ENCODE results near the gene FABP1. TPM values are rescaled to one million over a fixed set of nuclear protein-coding genes. Genes with fewer than 3 reads are reported as not detected.

FABP1 gene
- total and polyA plus RNA-seq, 2 of the 4 experiments (the other 2 are of a cell fraction) = not detected

- H4K5ac ChIP-seq (ENCODE audit: low read depth, low read length) = no peak overlapping the region
- no peaks in the 10 kb centered on the region for H3K9me1 ChIP-seq (ENCODE audit: insufficient read depth, low read length)
- H3K4me3 ChIP-seq (ENCODE audit: insufficient read depth, low read depth, low read length) = no peak overlapping the region
- H3K14ac ChIP-seq (replicated peaks; ENCODE audit: low read depth, low read length) = no peak overlapping the region
- H4K8ac ChIP-seq (ENCODE audit: low read depth in 2 of 2, low read length in 2 of 2) = no peak overlapping the region
- H4K20me1 ChIP-seq (ENCODE audit: insufficient read depth, low read length) = no peaks in the 10 kb centered on the region
- H3K36me3 ChIP-seq (ENCODE audit: control insufficient read depth, insufficient read depth, low read length) = no peaks in the 10 kb centered on the region
- no peak overlapping the region for H3K56ac ChIP-seq (ENCODE audit: extremely low read depth, insufficient read depth, low read length)
- POLR2A ChIA-PET (ENCODE audit: unreplicated experiment) = no interaction called here
- no peak overlapping the region for H3K23ac ChIP-seq (ENCODE audit: low read depth, low read length)
- no peak overlapping the region for H3K9ac ChIP-seq (ENCODE audit: low read depth, low read length)
- no peak for ATAC-seq (ENCODE audit: low read depth)
- WGBS, 2 experiments (ENCODE audit: extremely low coverage in 2 of 2, insufficient read length in 1 of 2) = 40% methylated on average over 1 of the region's 1 CpG; no CpG with 5 or more reads in 1 of the 2 experiments
- no peak overlapping the region for H3K4me2 ChIP-seq (ENCODE audit: low read depth, low read length)
- H2AK9ac ChIP-seq (replicated peaks; ENCODE audit: low read depth, low read length, poor library complexity) = no peak overlapping the region
- in situ Hi-C loops (cut with MboI; ENCODE audit: low sequenced_read_pairs) (no loop called here), dilution Hi-C loops (cut with HindIII; ENCODE audit: low sequenced_read_pairs, unreplicated experiment) (no loop called here), intact Hi-C loops (cut with micrococcal nuclease) (no loop called here)
- H2BK15ac ChIP-seq (ENCODE audit: low read depth, low read length) = no peak overlapping the region
- no peak overlapping the region for H4K91ac ChIP-seq (ENCODE audit: insufficient read depth, low read depth, low read length)
- no peak for DNase-seq
- H3K4ac ChIP-seq (ENCODE audit: low read depth, low read length) = no peak overlapping the region
- no peak overlapping the region for H2BK20ac ChIP-seq (ENCODE audit: low read depth, low read length)
- no peaks in the 10 kb centered on the region for H3K27me3 ChIP-seq (ENCODE audit: control insufficient read depth, insufficient read depth, low read length)
- TF ChIP-seq MAZ (IDR thresholded peaks at IDR 0.05; ENCODE audit: borderline replicate concordance, low read depth, low read length) (no peak), MXI1 (IDR thresholded peaks at IDR 0.05; ENCODE audit: borderline replicate concordance, low read depth, low read length) (no peak), RCOR1 (IDR thresholded peaks at IDR 0.05; ENCODE audit: insufficient replicate concordance, low read length) (no peak), SMC3 (IDR thresholded peaks at IDR 0.05; ENCODE audit: low read depth, low read length) (no peak), NFE2L2 (IDR thresholded peaks at IDR 0.05; ENCODE audit: low read depth, low read length) (no peak), BHLHE40 (IDR thresholded peaks at IDR 0.05; ENCODE audit: low read depth, low read length) (no peak), CEBPB (IDR thresholded peaks at IDR 0.05; ENCODE audit: low read depth, low read length) (no peak), RFX5 (IDR thresholded peaks at IDR 0.05; ENCODE audit: low read depth, low read length) (no peak), ELK1 (IDR thresholded peaks at IDR 0.05; ENCODE audit: borderline replicate concordance, low read depth, low read length) (no peak), POLR2A (IDR thresholded peaks at IDR 0.05; ENCODE audit: low read depth, low read length) (no peak), RAD21 (IDR thresholded peaks at IDR 0.05; ENCODE audit: low read length) (no peak), FOS (IDR thresholded peaks at IDR 0.05; ENCODE audit: low read depth, low read length) (no peak), USF2 (IDR thresholded peaks at IDR 0.05; ENCODE audit: low read depth, low read length) (no peak)
- no peaks in the 10 kb centered on the region for H3K4me1 ChIP-seq (ENCODE audit: control insufficient read depth, insufficient read depth, low read length)
- H2BK120ac ChIP-seq (ENCODE audit: low read depth, low read length) = no peak overlapping the region
- no peak overlapping the region for H2AFZ ChIP-seq (replicated peaks; ENCODE audit: low read length, poor library complexity)
- no peak overlapping the region for H3K18ac ChIP-seq (ENCODE audit: low read depth, low read length)
- BruUV-seq (replicated peaks) = no TSS peak
- no peaks in the 10 kb centered on the region for H3K79me1 ChIP-seq (ENCODE audit: low read depth in 1 of 2, low read length in 2 of 2)
- no peak overlapping the region for H2BK5ac ChIP-seq (ENCODE audit: low read depth, low read length, poor library complexity, severe bottlenecking)
- CTCF ChIA-PET = no interaction called here
- H3K27ac ChIP-seq (ENCODE audit: insufficient read depth, low read length) = no peak overlapping the region
- no peak overlapping the region for H2AK5ac ChIP-seq (ENCODE audit: low read depth, low read length)
- no peaks in the 10 kb centered on the region for H3K9me3 ChIP-seq (ENCODE audit: control insufficient read depth, insufficient read depth, low read length)
These were observed 16.4 kb upstream of the FABP1 start for GRCh38 chr2:88144271-88144670.

Measured in IMR-90 (cell line).